GM19463 (cell line): ENCODE results near the gene HSD17B4.
"Not testable (repeated sequence)": the region's sequence is repeated elsewhere in the genome, so short reads cannot be mapped to it uniquely, and the experiment has no call there.

ENCODE experiments used
- ATAC-seq: cut with Tn5 transposase; IDR thresholded peaks from one replicate; pipeline ENCODE4 v1.9.1; 2021; ENCODE audit warnings: mild to moderate bottlenecking, moderate library complexity; ENCODE audit not compliant: unreplicated experiment

Gene HSD17B4

GRCh38 chr5:119452373-119453039, at the start of gene HSD17B4:
TSS of gene HSD17B4 (plus strand) at chr5:119452497. CDS start at chr5:119452576, 79 bp downstream.
- ATAC-seq, result peak; percentile 94

GRCh38 chr5:119402555-119402954, 49.7 kb upstream of the HSD17B4 start:
- no peak for ATAC-seq

GRCh38 chr5:119404033-119404432, 48.3 kb upstream of the HSD17B4 start:
- no peak for ATAC-seq

GRCh38 chr5:119405419-119405818, 46.9 kb upstream of the HSD17B4 start:
- peak; percentile 32 for ATAC-seq

GRCh38 chr5:119406551-119407110, 45.7 kb upstream of the HSD17B4 start:
- ATAC-seq, result no peak

GRCh38 chr5:119409235-119409815, 43.0 kb upstream of the HSD17B4 start:
- ATAC-seq, result peak; percentile 32

GRCh38 chr5:119410448-119411159, 41.7 kb upstream of the HSD17B4 start:
- peak; percentile 36 for ATAC-seq

- peak; percentile 72 for ATAC-seq
Measured at GRCh38 chr5:119411361-119412278, 40.7 kb upstream of the HSD17B4 start.

GRCh38 chr5:119412279-119413227, 39.7 kb upstream of the HSD17B4 start:
- no peak for ATAC-seq

- not testable (repeated sequence) for ATAC-seq
Measured at GRCh38 chr5:119414124-119414734, 38.1 kb upstream of the HSD17B4 start.

- peak; percentile 5 for ATAC-seq
Measured at GRCh38 chr5:119417891-119418605, 34.2 kb upstream of the HSD17B4 start.

GRCh38 chr5:119418606-119419100, 33.6 kb upstream of the HSD17B4 start:
- peak; percentile 84 for ATAC-seq

- no peak for ATAC-seq
Measured at GRCh38 chr5:119420169-119420568, 32.1 kb upstream of the HSD17B4 start.

- ATAC-seq, result no peak
Measured at GRCh38 chr5:119426057-119426456, 26.2 kb upstream of the HSD17B4 start.

GRCh38 chr5:119427060-119427459, 25.2 kb upstream of the HSD17B4 start:
- no peak for ATAC-seq

GRCh38 chr5:119427596-119427995, 24.7 kb upstream of the HSD17B4 start:
- not testable (repeated sequence) for ATAC-seq

- not testable (repeated sequence) for ATAC-seq
Measured at GRCh38 chr5:119428166-119428565, 24.1 kb upstream of the HSD17B4 start.

GRCh38 chr5:119428574-119428973, 23.7 kb upstream of the HSD17B4 start:
- not testable (repeated sequence) for ATAC-seq
